B cell (primary cell): ENCODE measurements around the gene INSC.

ENCODE experiments used
- CTCF ChIP-seq: fragments of 200-600 bp; IDR thresholded peaks from one replicate; pipeline ENCODE4 v1.8.0; 2022; ENCODE audit warnings: antibody characterized with exemption, mild to moderate bottlenecking
- EZH2 ChIP-seq: IDR thresholded peaks from 2 replicates; pipeline ENCODE4 v1.6.1; 2012; ENCODE audit warnings: borderline replicate concordance, low read depth, mild to moderate bottlenecking, moderate library complexity, low read length; ENCODE audit not compliant: insufficient read depth, poor library complexity, severe bottlenecking

- no peak for TF ChIP-seq CTCF
- no peak for TF ChIP-seq EZH2
Observed at GRCh38 chr11:15143855-15144254, 29.1 kb downstream of the INSC start.
